Brain microvascular endothelial cell (primary cell): Measurements from ENCODE around the gene KCNK4.
A peak's percentile ranks its signal among the peaks of the same experiment; 100 is the strongest.

Source experiments
- DNase-seq: peaks from one replicate; pipeline ENCODE4 v3.0.0-alpha.2; 2020
- H3K27ac ChIP-seq: fragments of 250-450 bp; sonication (Bioruptor Pico); 2 replicates; pipeline ENCODE4 v1.5.1; 2020; ENCODE audit warnings: mild to moderate bottlenecking, moderate library complexity
- H3K27me3 ChIP-seq: fragments of 250-450 bp; sonication (Bioruptor Pico); replicated peaks from 2 replicates; pipeline ENCODE4 v1.5.1; 2020; ENCODE audit warnings: mild to moderate bottlenecking
- H3K36me3 ChIP-seq: fragments of 250-450 bp; sonication (Bioruptor Pico); replicated peaks from 2 replicates; pipeline ENCODE4 v1.5.1; 2020; ENCODE audit warnings: mild to moderate bottlenecking
- H3K4me3 ChIP-seq: 2 replicates; pipeline ENCODE4 v1.5.1; 2011; ENCODE audit warnings: low read depth, mild to moderate bottlenecking, control low read depth, low read length, moderate library complexity
- CTCF ChIP-seq: IDR thresholded peaks from 2 replicates; pipeline ENCODE4 v1.5.1; 2011; ENCODE audit warnings: low read depth, mild to moderate bottlenecking, moderate library complexity, low read length, control low read depth, inconsistent platforms; ENCODE audit errors: missing control alignments
- in situ Hi-C: cut with HindIII; loops from 2 replicates; pipeline ENCODE4 v1.10.0; 2017; ENCODE audit warnings: low sequenced_read_pairs, low pct_ligation_motif_present

KCNK4 gene

DNA sequence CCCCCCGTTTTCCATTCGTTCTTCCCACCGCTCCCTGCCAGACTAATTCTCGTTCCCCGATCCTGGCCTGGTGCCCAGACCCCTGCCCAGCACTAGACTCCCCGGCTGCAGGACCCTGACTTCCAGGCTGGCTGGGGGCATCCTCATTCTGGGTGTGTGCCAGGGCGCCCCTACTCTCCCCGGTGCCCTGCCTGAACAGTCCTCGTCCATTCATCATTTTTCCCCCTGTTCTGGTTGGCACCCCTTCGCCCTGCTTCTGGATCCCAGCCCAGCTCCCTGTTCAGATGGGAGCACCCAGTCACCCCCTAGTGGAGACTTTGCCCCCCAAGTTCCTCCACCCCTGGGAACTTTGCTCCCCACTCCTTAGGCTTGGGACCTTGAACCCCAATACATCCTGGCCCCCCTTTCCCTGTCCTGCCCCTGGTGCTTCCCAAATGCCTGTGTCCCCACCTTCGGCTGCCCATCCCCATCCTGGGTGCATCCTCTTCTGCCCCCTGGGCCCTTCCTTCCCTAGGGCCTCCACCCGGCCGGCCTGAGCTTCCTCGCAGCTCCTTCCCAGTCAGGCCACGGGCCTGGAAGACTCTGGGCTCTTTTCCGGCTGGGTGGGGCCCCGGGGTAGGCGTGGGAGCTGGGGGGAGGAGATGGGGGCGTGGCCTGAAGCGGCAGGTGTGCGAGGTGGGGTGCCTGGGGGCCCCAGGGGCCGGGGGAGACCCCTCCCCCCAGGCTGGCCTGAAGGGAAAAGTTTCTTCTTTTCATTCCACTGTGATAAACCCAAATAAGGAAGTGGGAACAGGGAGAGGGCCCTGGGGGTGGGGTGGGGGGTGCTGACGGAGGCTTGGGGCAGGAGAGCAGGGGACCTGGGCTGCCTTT is 38.9 kb upstream of the KCNK4 start:
- DNase-seq: no peak
- Histone ChIP-seq H3K27ac (no peak overlapping the region), H3K36me3 (peaks cover 25% of the 10 kb centered on the region), H3K4me3 (peak overlapping the region; percentile 77), H3K27me3 (no peaks in the 10 kb centered on the region)
- in situ Hi-C loops: no loop called here
- TF ChIP-seq CTCF: peak; percentile 65

- peak overlapping the region; percentile 77 for H3K4me3 ChIP-seq
- H3K27me3 ChIP-seq: no peaks in the 10 kb centered on the region
- no peak for DNase-seq
- no peak for TF ChIP-seq CTCF
- no peak overlapping the region for H3K27ac ChIP-seq
- in situ Hi-C loops: no loop called here
- peaks cover 29% of the 10 kb centered on the region for H3K36me3 ChIP-seq
Observed at GRCh38 chr11:64253043-64253442, 38.1 kb upstream of the KCNK4 start.

DNA sequence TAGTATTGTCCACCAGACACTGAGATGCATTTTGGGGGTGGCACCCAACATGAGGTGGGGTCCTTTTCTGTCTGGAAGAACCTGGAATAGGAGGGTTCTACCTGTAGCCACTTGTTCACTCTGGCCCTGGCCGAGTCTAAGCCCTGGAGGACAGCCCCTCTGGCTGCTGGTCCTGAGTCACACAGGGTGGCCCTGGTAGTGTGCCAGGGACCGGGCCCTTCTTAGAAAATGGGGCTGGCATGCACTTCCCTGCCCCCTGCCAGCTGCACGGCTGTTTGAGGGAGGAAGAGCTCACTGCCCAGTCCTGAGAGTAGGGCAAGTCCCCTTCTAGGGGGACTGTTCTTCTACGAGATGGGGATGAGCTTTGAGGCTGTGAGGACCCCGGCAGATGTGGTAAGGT is 37.6 kb upstream of the KCNK4 start:
- TF ChIP-seq CTCF: no peak
- Histone ChIP-seq H3K4me3 (no peak overlapping the region), H3K36me3 (peaks cover 34% of the 10 kb centered on the region), H3K27me3 (no peaks in the 10 kb centered on the region), H3K27ac (no peak overlapping the region)
- in situ Hi-C loops: no loop called here
- DNase-seq: no peak

DNA sequence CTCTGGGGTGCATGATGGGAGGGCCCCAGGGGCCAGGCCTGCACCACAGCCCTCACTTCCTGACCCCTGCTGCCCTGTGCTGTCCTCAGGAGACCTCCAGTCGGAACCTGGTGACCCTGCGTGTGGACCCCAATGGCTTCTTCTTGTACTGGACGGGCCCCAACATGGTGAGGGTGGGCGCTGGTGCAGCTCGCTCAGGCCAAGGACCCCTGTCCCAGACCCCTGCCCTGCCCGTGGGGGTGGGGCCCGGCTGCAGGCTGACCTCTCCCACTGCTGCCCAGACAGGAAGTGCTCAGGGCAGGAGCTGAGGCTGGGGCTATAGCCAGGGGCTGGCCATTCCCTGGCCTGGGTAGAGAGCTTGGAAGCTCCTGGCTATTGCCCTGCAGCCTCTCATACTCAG is 36.8 kb upstream of the KCNK4 start:
- no peaks in the 10 kb centered on the region for H3K27me3 ChIP-seq
- no peak overlapping the region for H3K4me3 ChIP-seq
- no peak for DNase-seq
- TF ChIP-seq CTCF: no peak
- peaks cover 42% of the 10 kb centered on the region for H3K36me3 ChIP-seq
- in situ Hi-C loops: no loop called here
- no peak overlapping the region for H3K27ac ChIP-seq

DNA sequence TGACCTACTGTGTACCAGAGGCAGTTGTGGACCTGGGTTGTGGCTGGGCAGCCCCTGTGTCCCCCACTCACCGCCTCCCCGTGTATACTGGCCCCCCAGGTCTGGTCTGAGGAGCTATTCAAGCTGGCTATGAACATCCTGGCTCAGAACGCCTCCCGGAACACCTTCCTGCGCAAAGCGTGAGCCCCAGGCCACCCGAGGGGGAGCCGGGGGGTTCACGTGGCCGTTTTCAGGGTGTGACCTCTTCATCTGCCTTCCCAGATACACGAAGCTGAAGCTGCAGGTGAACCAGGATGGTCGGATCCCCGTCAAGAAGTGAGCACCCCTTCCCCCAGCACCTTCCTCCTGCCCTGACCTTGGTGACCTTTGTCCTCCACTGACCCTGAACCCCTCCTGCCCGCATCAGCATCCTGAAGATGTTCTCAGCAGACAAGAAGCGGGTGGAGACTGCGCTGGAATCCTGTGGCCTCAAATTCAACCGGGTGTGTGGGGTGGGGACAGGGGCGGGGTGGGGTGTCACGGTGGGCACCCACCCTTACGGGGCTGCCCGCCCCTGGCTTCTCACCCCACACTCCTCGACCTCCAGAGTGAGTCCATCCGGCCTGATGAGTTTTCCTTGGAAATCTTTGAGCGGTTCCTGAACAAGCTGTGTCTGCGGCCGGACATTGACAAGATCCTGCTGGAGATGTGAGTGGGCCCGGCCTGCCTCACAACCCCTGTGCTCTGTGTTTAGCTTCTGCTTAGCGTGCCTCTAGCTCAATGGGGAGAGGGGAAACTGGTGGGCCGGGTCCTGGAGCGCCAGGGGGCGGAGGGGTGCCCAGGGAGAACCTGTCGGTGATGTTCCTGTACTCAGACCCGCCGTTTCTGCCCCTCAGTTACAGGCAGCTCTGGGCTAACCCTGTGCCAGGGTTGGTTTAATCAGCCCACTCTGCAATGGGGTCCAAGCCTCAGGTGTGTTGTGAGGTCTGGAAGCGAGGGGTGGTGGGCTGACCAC is 35.7 kb upstream of the KCNK4 start:
- no peak for DNase-seq
- Histone ChIP-seq H3K27me3 (no peaks in the 10 kb centered on the region), H3K4me3 (no peak overlapping the region), H3K36me3 (peaks cover 52% of the 10 kb centered on the region), H3K27ac (no peak overlapping the region)
- in situ Hi-C loops: no loop called here
- no peak for TF ChIP-seq CTCF
